MCF 10A (cell line): ENCODE data around the gene DHX57. TPM values are rescaled to one million over a fixed set of nuclear protein-coding genes. Genes with fewer than 3 reads are reported as not detected.

Experiments
- BruUV-seq: library from RNA; stranded (reverse); fragments of 400-500 nt; replicated peaks from 2 replicates; lab custom pipeline; 2021; lab: Mats Ljungman, UMichigan
- CTCF ChIA-PET: fragments of 300-600 bp; sonication (Branson Sonifier 250); formaldehyde crosslinking; extraction: SDS; loops from one replicate; lab custom pipeline; 2021; ENCODE audit warnings: antibody characterized with exemption, inconsistent platforms; lab: Yijun Ruan, JAX
- POLR2A ChIA-PET: fragments of 300-600, 350-650 bp; sonication (Branson Sonifier 250); formaldehyde crosslinking; extraction: SDS; loops from one replicate; lab custom pipeline; 2020; ENCODE audit warnings: antibody characterized with exemption, inconsistent platforms; lab: Yijun Ruan, JAX
- DNase-seq: peaks from one replicate; pipeline ENCODE4 v3.0.0-alpha.2; 2018; ENCODE audit not compliant: unreplicated experiment
- H3K27ac Mint-ChIP-seq: one replicate; pipeline ENCODE4 v1.8.0; 2022; ENCODE audit warnings: mild to moderate bottlenecking, low read depth, mixed read lengths; ENCODE audit not compliant: unreplicated experiment
- H3K27me3 Mint-ChIP-seq: one replicate; pipeline ENCODE4 v1.8.0; 2022; ENCODE audit warnings: mixed read lengths; ENCODE audit not compliant: insufficient read depth, unreplicated experiment
- H3K36me3 Mint-ChIP-seq: one replicate; pipeline ENCODE4 v1.8.0; 2022; ENCODE audit warnings: mild to moderate bottlenecking, moderate library complexity, mixed read lengths; ENCODE audit not compliant: insufficient read depth, unreplicated experiment
- H3K4me1 Mint-ChIP-seq: one replicate; pipeline ENCODE4 v1.8.0; 2022; ENCODE audit warnings: mixed read lengths; ENCODE audit not compliant: insufficient read depth, unreplicated experiment
- H3K4me3 Mint-ChIP-seq: one replicate; pipeline ENCODE4 v1.8.0; 2022; ENCODE audit warnings: mild to moderate bottlenecking, moderate library complexity, mixed read lengths; ENCODE audit not compliant: unreplicated experiment
- H3K9me3 Mint-ChIP-seq: one replicate; pipeline ENCODE4 v1.8.0; 2022; ENCODE audit warnings: mixed read lengths; ENCODE audit not compliant: unreplicated experiment
- intact Hi-C: fragments of 100-400 bp; cut with micrococcal nuclease; formaldehyde crosslinking; loops from 2 replicates; pipeline ENCODE4 v1.14.1; 2022
- total RNA-seq: library from RNA; stranded (reverse); gene quantifications from 2 replicates; pipeline ENCODE4 v1.2.3, GENCODE V29; 2022
- TF ChIP-seq, protein P1 (sequence below): fragments of 200-600 bp; IDR thresholded peaks from one replicate; pipeline ENCODE4 v1.8.0; 2022; ENCODE audit warnings: antibody characterized with exemption, mild to moderate bottlenecking; ENCODE audit not compliant: unreplicated experiment

DHX57 gene
- total RNA-seq, 1 experiment from 2014 or later, result 21.3 TPM

DNA sequence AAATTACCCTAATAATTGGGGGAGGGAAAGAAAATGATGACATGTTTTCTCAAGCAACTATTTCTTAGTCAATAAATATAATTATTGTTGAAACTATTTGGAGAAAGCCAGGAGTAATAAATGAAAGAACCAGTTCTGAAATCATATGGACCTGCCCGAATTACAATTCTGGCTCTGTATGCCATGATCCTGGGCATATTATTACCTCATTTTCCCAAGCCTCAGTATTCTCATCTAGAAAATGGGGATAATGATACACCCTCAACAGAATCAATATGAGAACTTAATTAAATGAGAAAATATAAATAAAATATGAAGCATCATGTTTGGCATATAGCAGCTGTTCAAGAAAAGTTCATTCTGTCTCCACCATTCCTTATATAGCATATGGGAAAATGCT lies 36.9 kb upstream of the DHX57 start:
- ChIA-PET POLR2A (interaction anchor here (0.6 to 1.2 kb wide), 2 partner anchors 11 to 27 kb away, joined by 3 to 4 read pairs; no protein-coding TSS in a partner anchor), CTCF (interaction anchor here (1.1 kb wide), 1 partner anchor 35 kb away, joined by 6 read pairs; no protein-coding TSS in a partner anchor)
- Mint-ChIP-seq H3K27me3 (no peaks in the 10 kb centered on the region), H3K36me3 (no peaks in the 10 kb centered on the region), H3K4me1 (no peaks in the 10 kb centered on the region), H3K4me3 (no peak overlapping the region), H3K27ac (no peak overlapping the region), H3K9me3 (no peaks in the 10 kb centered on the region)
- no TSS peak for BruUV-seq
- intact Hi-C loops, result no loop called here
- DNase-seq, result no peak
- TF ChIP-seq, protein P1, sequence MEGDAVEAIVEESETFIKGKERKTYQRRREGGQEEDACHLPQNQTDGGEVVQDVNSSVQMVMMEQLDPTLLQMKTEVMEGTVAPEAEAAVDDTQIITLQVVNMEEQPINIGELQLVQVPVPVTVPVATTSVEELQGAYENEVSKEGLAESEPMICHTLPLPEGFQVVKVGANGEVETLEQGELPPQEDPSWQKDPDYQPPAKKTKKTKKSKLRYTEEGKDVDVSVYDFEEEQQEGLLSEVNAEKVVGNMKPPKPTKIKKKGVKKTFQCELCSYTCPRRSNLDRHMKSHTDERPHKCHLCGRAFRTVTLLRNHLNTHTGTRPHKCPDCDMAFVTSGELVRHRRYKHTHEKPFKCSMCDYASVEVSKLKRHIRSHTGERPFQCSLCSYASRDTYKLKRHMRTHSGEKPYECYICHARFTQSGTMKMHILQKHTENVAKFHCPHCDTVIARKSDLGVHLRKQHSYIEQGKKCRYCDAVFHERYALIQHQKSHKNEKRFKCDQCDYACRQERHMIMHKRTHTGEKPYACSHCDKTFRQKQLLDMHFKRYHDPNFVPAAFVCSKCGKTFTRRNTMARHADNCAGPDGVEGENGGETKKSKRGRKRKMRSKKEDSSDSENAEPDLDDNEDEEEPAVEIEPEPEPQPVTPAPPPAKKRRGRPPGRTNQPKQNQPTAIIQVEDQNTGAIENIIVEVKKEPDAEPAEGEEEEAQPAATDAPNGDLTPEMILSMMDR, result no peak

DNA sequence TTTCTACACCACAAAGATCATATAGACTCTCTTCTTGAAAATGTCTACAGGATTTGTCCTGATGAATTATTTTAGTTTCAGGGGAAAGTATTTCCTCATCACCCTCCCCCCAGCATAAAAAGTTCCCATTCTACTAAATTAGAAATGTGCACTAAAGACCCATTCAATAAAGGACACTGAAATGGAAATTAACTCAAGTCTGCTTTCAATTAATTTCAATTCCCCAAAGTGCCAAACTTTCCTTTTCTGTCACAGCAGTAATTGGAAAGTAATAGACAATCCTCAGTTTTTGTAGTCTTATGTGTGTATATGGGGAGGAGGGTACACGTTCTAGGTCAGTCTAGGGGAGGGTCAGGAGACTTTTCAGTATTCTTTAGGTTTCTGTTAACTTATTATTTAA lies 35.5 kb upstream of the DHX57 start:
- Mint-ChIP-seq H3K36me3 (no peaks in the 10 kb centered on the region), H3K27me3 (no peaks in the 10 kb centered on the region), H3K4me3 (no peak overlapping the region), H3K27ac (no peak overlapping the region), H3K4me1 (peaks cover 5% of the 10 kb centered on the region), H3K9me3 (no peaks in the 10 kb centered on the region)
- no TSS peak for BruUV-seq
- intact Hi-C loops, result no loop called here
- CTCF ChIA-PET, result interaction anchor here (2.3 kb wide), 1 partner anchor 36 kb away, joined by 6 read pairs; no protein-coding TSS in a partner anchor
- DNase-seq, result no peak
- TF ChIP-seq, protein P1, result no peak
- POLR2A ChIA-PET, result no interaction called here

DNA sequence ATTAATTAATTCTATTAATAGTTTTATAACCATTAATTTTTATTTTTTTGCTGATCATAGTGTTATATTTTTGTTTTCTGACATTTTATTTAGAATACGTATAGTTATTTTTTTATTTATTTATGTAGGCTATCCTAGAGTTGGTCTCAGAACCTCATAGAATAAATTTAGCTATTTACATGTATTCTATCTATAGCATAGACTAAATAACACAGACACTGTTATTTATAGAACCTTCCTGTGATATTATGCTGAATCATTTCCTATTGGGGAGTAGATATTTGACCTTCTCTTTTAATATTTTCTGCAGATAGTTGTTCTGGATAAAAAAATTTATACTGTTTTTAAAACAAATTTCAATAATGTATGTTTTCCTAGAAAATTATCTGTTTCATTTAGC lies 34.1 kb upstream of the DHX57 start:
- BruUV-seq, result no TSS peak
- Mint-ChIP-seq H3K27me3 (no peaks in the 10 kb centered on the region), H3K4me1 (peaks cover 6% of the 10 kb centered on the region), H3K9me3 (no peaks in the 10 kb centered on the region), H3K4me3 (no peak overlapping the region), H3K36me3 (no peaks in the 10 kb centered on the region), H3K27ac (no peak overlapping the region)
- intact Hi-C loops, result no loop called here
- ChIA-PET CTCF (interaction anchor here (2.3 kb wide), 1 partner anchor 37 kb away, joined by 6 read pairs; no protein-coding TSS in a partner anchor), POLR2A (no interaction called here)
- TF ChIP-seq, protein P1, result no peak
- no peak for DNase-seq

DNA sequence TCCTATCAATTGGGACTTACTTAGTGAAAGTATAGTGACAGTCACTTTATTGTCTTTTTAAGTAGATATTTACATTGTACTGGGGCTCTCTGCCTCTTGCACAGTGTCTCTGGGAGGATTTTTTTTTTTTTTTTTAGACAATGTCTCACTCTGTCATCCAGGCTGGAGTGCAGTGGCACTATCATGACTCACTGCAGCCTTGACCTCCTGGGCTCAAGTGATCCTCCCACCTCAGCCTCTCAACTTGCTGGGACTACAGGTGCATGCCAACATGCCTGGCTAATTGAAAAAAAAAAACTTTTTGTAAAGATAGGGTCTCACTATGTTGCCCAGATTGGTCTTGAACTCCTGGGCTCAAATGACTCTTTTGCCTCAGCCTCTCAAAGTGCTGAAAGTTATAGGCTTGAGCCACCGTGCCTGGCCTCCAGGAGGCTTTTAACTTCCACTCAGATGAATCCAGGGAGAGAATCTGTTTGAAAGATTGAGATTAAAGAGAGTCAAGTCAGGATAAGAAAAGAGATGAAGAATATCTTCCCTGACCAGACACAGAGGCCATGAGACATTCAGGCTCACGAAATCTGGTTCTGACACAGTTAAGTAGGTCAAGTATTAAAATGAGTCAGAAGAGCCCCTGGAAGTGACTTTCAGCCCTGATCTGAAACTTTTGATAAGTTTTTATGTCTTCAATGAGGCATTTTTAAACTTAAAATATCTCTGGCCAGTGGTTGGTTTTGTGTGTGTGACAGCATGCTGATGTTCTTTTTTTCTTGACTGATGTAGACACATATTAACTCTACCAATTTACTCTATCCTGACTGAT lies 32.2 kb upstream of the DHX57 start:
- no peaks in the 10 kb centered on the region for H3K27me3 Mint-ChIP-seq
- H3K36me3 Mint-ChIP-seq, result no peaks in the 10 kb centered on the region
- H3K4me1 Mint-ChIP-seq, result peaks cover 6% of the 10 kb centered on the region
- TF ChIP-seq, protein P1, result no peak
- BruUV-seq, result no TSS peak
- DNase-seq, result no peak
- CTCF ChIA-PET, result interaction anchor here (0.7 to 0.8 kb wide), 2 partner anchors 18 to 304 kb away, joined by 3 read pairs; no protein-coding TSS in a partner anchor
- H3K4me3 Mint-ChIP-seq, result no peak overlapping the region
- intact Hi-C loops, result no loop called here
- H3K27ac Mint-ChIP-seq, result no peak overlapping the region
- H3K9me3 Mint-ChIP-seq, result no peaks in the 10 kb centered on the region
- POLR2A ChIA-PET, result interaction anchor here (0.7 kb wide), 1 partner anchor 25 kb away, joined by 4 read pairs; no protein-coding TSS in a partner anchor
